NCI-H2029 (cell line): ENCODE measurements around the gene SDC4.

Source experiments
- DNase-seq: peaks from one replicate; lab custom pipeline; 2025; lab: John Stamatoyannopoulos, UW

SDC4 gene

GRCh38 chr20:45318948-45319347 lies 29.3 kb downstream of the SDC4 start:
- no peak for DNase-seq

GRCh38 chr20:45318386-45318939 lies 29.8 kb downstream of the SDC4 start:
- no peak for DNase-seq

GRCh38 chr20:45317826-45318225 lies 30.4 kb downstream of the SDC4 start:
- no peak for DNase-seq

GRCh38 chr20:45316150-45317080 lies 31.8 kb downstream of the SDC4 start:
- no peak for DNase-seq

- no peak for DNase-seq
These were observed 32.6 kb downstream of the SDC4 start for GRCh38 chr20:45315672-45316071.

- DNase-seq = no peak
These were observed 34.3 kb downstream of the SDC4 start for GRCh38 chr20:45313943-45314342.

GRCh38 chr20:45313065-45313695 lies 35.0 kb downstream of the SDC4 start:
- DNase-seq = no peak

GRCh38 chr20:45312241-45312640 lies 36.0 kb downstream of the SDC4 start:
- DNase-seq = no peak

GRCh38 chr20:45311589-45312211 lies 36.5 kb downstream of the SDC4 start:
- DNase-seq = peak; percentile 52

GRCh38 chr20:45309075-45309474 lies 39.1 kb downstream of the SDC4 start:
- no peak for DNase-seq

- peak; percentile 67 for DNase-seq
These were observed 40.0 kb downstream of the SDC4 start, which contains the start of gene MATN4 for GRCh38 chr20:45308117-45308778. TSS of gene MATN4 (minus strand) at chr20:45308299. CDS start at chr20:45305582, 2,717 bp downstream.

- no peak for DNase-seq
These were observed 41.1 kb downstream of the SDC4 start for GRCh38 chr20:45307076-45307640.

- DNase-seq = no peak
These were observed 41.7 kb downstream of the SDC4 start, which contains the start of gene RBPJL for GRCh38 chr20:45306431-45306982. TSS of gene RBPJL (plus strand) at chr20:45306840. CDS start at chr20:45306923, 83 bp downstream.

- no peak for DNase-seq
These were observed 43.0 kb downstream of the SDC4 start for GRCh38 chr20:45305262-45305661.

- no peak for DNase-seq
These were observed 43.7 kb downstream of the SDC4 start for GRCh38 chr20:45304464-45304999.

GRCh38 chr20:45303586-45304463 lies 44.4 kb downstream of the SDC4 start:
- DNase-seq = no peak

- DNase-seq = no peak
These were observed 46.4 kb downstream of the SDC4 start for GRCh38 chr20:45301824-45302271.

- no peak for DNase-seq
These were observed 47.3 kb downstream of the SDC4 start for GRCh38 chr20:45300961-45301360.

GRCh38 chr20:45299786-45300185 lies 48.4 kb downstream of the SDC4 start:
- DNase-seq = no peak
